AG20443 (cell line): ENCODE measurements around the gene SLC36A2.
"Not testable (repeated sequence)": the region's sequence is repeated elsewhere in the genome, so short reads cannot be mapped to it uniquely, and the experiment has no call there.

Experiments
- DNase-seq: peaks from one replicate; pipeline ENCODE4 v3.0.0; 2012; ENCODE audit warnings: low spot score, mixed read lengths

SLC36A2 gene

DNA sequence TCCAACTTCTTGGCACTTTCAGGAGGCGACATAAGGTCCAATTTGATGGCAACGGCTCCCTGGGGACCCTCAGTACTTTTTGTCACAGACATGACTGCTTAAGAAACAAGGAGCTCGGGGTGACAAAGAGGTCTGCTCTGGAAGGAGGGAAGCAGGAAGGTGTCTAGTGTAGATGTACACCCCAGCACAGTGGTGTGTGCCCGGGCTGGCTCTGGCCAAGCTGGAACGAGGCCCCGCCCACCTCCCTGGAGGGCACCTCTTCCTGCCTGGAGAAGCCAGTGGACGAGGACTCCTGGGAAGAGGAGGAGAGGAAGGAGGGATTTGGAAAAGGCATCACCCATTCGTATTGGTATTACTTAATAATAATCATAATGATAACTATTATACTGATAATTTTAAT lies at the start of gene SLC36A2:
SLC36A2 (minus strand) TSS at position 191 of the 400 bp plus-strand sequence; CDS start at position 92, 99 bp downstream.
- DNase-seq, result no peak

DNA sequence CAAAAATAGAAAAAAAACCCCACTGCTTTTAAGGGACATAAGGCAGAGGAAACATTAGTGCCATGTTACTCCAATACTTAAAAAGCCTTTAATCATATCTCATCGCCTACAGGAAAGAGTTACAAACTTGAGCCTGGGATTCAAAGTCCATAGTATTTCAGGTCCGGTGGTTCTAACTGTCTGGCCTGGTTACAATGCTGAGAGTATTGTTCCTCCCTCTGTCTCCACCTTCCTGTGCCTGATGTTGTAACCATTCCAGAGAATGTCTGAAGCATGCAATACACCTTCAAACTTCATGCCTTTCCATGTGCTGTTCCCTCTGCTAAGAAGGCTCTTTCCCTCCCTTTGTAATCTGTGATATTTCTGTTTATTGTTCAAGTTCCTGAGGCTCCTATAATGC lies 41.6 kb upstream of the SLC36A2 start:
- no peak for DNase-seq

DNA sequence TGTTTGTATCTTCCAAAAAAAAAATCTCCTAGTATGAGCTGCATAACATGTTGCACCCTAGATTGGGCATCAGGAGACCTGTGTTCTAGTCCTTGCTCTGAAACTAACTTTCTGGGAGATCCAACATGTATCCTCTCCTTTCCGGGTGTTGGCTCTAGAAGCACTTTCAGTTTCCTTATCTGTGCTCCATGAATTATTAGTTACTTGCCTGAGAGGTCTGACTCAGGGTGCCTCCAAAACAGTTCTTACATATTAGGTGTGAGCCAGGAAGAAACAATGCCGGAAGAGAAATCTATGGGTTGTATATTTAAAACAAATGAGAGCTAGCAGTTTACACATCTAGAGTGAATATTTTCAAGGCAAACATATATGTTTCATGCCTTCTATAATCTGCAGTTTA lies 36.7 kb upstream of the SLC36A2 start:
- DNase-seq, result no peak

DNA sequence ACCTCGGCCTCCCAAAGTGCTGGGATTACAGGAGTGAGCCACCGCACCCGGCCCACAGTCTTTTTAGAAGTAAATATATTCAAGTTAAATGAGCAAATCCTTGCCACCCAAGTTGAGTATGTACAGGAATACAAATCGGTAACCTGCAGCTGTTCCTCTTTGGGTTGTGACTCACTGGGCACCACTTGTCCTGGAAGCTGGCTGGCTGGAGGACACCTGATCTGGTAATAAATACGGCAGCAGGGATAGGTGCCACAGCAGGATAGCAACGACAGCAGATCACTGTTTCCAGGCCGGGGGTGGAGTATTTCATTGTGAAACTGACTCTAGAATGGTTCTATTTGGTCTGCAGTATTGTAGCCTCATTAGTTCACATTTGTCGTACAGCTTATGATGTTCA lies 35.7 kb upstream of the SLC36A2 start:
- DNase-seq, result no peak

DNA sequence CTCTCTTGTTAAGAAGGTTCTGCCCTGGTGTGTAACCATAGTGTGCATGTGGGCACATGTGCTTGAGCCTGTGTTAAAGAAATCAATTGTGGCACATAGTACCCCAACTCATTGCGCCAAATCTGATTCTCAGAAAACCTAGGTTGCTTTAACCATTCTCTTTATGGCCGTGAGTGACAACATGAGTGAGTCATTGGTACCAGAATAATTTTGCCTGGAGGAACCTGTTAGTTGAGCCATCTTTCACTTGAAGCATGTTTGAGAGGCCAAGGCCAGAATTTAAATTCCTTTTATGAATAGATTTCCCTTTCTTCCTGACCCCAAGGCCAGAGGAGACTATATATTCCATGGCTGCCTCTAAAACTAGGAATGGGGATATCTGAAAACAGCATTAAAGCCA lies 35.2 kb upstream of the SLC36A2 start:
- no peak for DNase-seq

DNA sequence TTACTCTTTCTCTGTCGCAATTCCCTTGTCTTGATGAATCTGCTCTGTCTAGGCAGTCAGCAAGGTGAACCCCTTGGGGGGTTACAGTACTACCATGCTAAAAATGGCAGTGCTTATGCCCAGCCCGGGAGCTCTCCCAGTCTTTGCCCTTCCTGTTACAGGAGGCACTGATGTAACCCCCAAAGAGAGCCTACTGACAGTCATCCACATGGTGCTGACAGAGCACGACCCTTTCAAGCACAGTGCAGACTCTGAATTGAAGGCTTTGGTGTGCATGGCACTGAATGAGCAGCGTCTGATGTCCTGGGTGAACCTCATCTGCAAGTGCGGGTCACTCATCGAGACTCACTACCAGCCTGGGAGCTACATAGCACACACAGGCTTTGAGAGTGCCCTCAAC lies 34.5 kb upstream of the SLC36A2 start:
- no peak for DNase-seq

DNA sequence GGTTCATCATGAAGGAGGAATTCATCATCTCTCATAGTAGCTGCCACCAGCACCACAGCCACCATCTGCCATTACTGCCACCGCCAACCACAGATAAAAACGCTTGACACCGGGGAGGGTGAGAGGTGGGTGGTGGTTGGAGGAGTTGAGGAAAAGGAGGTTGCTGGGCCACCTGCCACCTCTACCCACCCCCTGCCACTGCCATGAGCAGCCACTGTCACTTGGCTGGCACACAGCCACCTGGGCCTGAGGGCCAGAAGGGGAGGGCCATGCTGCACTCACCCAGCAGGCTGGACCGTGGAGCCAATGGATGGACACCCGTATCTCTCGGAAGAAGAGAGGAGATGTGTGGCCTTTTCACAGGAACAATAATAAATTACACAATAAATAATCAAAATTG lies 31.3 kb upstream of the SLC36A2 start:
- DNase-seq, result no peak

DNA sequence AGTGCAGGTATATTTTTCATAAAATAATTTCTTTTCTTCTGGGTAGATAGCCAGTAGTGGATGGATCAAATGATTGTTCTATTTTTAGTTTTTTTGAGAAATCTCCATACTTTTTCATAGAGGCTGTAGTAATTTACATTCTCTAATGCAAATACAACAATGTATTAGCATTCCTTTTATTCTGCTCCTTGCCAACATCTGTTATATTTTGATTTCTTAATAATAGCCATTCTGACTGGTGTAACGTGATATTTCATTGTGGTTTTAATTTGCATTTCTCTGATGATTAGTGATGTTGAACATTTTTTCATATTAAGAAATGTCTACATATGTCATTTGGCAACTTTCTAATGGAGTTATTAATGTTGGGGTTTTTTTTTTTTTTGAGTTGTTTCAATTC lies 27.2 kb upstream of the SLC36A2 start:
- DNase-seq, result no peak

DNA sequence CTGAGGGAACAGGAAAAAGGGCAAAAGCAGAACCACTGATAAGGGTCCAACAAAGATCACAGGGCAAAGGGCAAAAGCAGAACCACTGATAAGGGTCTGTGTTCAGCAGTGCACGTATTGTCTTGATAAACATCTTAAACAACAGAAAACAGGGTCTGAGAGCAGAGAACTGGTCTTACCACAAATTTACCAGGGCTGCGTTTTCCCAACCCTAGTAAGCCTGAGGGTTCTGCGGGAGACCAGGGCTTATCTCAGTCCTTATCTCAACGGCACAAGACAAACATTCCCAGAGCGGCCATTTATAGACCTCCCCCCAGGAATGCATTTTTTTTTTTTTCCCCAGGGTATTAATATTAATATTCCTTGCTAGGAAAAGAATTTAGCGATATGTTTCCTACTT lies 19.7 kb upstream of the SLC36A2 start:
- DNase-seq, result not testable (repeated sequence)

DNA sequence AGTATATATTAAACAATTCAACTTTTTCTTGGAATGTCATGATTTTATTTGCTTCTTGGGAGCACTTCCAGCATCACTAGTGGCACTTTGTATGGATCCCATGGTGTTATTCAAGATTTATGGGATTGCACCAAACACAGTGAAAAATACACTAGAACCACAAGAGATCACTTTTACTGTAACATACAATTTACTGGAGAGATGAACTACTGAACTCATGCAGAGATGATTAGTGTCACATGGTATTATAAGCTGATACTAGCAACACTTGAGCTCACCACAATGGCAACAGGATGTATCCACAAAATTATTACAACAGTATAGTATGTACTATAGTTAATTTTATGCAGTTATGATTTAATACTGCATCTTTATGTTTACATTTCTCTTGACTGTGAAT lies 16.3 kb upstream of the SLC36A2 start:
- no peak for DNase-seq

DNA sequence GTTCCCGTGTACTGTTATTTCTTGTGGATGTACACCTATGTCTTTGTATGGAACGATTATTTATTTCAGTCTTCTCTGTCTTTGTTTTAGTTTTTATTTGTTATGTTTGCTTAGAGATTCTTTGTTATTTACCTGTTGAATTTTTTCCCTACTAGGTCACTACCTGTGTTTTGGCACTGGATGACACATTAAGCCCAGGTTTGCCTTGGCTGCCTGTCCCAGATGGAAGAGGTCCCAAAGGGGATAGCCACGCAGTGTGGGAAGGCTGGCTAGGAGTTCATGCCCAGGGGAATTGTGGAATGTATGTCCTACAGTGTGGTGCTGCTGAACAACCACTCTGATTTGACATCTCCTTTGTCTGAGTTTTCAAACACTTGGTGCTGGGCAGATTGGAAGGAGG lies 15.6 kb upstream of the SLC36A2 start:
- DNase-seq, result no peak

DNA sequence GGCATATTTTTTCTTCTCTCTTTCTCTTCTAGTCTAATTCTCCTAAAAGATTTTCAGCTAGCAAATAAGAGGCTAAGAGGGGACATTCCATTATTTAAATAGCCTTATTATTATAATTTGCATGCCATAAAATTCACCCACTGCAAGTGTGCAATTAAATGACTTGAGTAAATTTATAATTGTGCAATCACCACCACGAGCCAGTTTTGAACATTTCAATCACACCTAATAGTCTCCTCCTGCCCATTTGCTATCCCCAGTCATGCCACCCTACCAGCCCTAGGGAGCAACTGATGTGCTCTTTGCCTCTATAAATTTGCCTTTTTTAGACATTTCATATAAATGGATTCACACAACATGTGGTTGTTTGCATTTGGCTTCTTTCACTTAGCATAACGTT lies 12.0 kb upstream of the SLC36A2 start:
- no peak for DNase-seq

DNA sequence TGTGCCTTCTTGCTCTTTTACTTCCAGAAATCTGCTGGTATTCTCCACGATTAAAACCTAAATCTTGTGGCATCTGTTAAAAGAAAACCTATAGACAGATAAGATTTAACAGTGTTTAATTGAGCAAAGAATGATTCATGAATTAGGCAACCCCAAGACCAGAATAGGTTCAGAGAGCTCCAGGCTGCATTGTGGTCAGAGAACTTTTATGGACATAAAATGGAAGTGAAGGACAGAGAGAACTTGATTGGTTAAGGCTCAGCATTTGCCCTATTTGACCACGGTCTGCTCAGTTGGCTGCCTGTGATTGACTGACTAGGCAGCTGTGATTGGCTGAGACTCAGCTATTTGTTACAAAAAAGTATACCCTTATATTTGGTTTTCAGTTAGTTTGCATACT lies 10.4 kb upstream of the SLC36A2 start:
- no peak for DNase-seq

DNA sequence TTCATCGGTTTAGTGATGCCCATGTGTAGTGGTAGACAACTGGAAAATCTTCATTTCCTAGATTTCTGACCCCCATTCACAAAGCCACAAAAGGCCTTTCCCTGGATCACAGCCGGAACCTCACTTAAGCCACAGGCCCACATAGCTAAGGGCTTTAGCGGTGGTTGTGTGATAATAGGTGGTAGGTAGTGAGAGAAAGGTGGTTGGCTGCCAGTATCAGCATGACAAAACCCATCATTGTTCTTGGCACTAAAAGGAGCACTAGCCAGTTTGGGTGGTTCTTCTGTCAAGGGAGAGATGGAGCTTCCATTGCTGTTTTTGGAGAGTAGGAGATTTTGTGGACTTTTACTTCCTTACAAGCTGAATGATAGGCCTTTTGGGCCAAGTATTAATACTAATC lies 9.7 kb upstream of the SLC36A2 start:
- DNase-seq, result no peak

DNA sequence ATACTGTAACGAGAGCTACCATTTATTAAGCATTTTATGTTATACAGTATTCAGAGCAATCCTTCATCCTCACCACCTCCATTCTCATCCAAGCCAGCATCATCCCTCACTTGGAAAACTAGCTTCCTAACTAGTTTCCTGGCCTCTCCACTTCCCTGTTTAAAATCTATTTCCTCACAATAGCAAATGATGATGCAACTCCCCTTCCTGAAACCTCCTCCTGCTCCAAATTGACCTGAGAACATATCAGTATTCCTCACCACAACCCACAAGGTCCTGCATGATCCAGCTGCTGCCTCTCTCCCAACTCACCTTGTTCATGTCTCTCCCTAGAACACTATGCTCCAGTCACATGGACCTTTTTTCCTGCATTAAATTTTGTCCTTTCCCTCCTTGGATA lies 4.3 kb upstream of the SLC36A2 start:
- DNase-seq, result no peak

DNA sequence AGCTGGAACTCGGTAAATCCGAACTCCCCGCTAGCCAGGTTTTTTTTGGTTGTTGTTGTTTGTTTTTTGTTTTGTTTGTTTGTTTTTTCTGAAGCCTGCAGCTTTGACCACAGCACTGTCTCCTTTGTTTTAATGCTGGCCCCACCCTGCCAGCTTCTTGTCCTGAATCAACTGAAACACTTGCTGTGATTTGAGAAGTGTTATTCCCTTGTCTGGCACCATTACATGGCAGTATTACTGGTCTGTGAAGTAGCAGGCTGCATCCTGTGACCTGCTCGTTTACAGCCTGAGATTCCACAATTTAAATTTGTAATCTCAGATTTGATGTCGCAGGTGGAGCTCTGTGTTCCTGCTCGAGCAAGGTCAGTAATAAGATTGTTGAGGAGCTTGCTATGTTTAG lies 1.4 kb upstream of the SLC36A2 start:
- DNase-seq, result no peak

DNA sequence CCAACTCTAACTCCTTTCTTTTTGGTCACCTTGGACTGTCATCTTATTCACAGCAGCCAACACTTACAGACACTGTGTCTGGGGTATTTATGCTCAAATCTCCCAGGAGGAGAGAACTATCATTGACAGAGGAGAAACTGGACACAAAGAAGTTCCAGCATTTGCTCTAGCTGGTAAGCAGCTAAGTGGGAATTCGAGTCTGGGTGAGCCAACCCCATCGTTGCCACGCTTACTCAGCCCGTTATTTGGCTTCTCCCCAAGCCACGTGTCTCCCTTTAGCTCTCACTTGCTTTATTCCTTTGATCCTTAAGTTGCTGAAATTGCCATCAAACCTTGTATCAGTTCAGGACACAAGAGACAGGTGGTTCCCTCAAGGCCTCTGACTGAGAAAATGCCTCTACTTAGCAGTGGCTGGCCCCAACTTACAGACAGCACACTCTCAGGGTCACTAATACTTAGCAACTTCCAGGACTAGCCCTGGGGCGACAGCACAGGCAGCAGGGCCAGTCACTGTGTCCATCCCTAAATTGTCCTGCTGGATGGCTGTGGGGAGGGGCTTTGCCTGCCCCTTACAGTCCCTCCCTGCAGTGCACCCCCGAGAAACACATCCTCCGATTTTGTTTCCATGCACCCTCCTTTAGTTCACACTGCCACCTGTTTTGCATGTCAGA lies 1.4 kb downstream of the SLC36A2 start:
- peak; percentile 64 for DNase-seq

DNA sequence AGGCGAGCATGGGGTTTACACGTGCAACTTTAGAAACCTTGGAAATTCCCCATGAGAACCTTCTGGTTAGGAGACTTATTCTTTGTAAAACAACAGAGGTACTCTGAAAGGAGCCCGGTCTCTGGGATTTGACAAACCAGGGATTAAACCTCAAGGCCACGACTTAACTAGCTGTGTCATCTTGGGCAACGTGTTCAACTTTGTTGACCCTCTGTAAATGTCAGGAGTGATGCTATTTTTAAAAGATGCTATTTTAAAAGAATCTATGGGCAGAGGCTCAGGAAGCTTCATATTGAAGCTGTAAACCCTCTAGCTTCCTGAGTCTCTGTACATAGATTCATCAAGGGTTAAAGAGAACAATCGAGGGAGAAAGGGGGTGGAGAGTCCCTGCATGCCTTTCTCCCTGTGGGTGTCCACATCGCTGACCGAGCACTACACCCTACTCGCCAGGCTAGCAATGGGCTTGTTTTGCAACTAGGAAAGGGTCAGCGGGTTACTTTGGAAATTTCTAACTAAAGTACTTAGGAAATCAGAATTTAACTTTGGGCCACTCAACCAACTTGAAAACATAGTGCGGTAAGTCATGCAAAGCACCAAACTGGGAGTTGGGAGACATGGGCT lies 2.1 kb downstream of the SLC36A2 start:
- DNase-seq, result no peak

DNA sequence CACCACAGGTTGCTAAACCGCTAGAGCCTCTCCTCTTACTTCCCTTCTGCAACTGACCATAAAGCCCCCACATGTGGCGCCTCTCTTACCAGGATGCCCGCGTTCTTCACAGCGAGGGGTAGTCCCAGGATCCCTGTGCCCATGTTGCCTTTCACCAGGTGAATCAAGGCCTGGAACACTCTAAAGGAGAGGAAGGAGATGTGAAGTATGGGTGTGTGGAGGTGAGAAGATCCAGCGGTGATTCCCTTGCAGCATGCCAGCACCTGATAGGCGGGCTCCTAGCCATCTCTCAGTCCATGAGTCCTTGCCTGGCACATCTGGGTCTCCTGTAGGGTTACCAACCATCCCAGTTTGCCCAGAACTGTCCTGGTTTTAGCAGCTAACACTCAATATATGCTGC lies 3.3 kb downstream of the SLC36A2 start:
- no peak for DNase-seq

DNA sequence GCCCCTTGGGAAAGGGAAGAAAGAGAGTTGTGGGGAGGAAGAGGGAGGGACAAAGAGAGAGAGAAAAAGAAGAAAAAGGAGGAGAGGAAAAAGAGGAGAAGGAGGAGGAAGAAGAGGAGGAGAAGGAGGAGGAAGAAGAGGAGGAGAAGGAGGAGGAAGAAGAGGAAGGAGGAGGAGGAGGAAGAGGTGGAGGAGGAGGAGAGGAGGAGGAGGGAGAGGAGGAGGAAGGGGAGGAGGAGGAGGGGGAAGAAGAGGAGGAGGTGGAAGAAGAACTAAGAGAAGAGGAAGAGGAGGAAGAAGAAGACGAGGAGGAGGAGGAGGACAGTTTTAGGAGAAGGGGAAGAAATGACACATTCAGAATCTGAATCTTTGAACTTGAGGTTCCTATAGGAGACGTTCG lies 7.4 kb downstream of the SLC36A2 start:
- DNase-seq, result no peak

DNA sequence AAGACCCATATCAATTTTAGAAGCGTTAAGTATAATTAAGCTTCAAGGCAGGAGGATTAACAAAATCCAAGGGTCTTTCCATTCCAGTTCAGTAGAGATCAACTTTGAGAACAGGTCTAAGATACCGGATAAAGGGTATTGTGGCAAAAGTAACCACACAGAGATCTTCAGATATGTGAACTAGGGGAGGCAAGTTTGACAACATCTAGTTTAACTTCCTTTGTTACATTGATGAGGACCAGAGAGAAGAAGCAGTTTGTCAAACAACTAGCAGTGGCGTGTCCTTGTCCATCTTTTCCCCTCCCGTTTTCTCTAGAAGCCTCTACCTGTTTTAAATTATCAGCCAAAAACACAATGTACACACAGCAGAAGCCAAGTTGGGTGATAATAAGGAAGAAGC lies 8.6 kb downstream of the SLC36A2 start:
- no peak for DNase-seq

DNA sequence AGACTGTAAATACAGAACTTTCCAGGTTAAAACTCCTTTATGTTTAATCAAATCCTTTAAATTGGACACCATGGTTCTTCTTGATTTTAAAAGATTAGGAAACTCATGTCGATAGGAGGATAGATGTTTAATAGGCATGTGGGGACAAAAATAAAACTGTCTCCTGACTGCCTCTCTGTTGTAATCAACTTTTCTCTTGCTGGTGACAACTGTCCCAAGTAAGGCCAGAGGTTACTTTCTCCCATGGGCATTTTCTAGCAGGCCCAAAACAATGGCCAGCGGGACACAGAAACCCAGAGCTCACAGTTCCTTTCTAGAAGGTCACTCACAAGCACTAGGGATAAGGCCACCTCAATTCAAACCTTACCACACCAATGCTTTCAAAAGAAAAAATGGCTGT lies 14.5 kb downstream of the SLC36A2 start:
- no peak for DNase-seq

DNA sequence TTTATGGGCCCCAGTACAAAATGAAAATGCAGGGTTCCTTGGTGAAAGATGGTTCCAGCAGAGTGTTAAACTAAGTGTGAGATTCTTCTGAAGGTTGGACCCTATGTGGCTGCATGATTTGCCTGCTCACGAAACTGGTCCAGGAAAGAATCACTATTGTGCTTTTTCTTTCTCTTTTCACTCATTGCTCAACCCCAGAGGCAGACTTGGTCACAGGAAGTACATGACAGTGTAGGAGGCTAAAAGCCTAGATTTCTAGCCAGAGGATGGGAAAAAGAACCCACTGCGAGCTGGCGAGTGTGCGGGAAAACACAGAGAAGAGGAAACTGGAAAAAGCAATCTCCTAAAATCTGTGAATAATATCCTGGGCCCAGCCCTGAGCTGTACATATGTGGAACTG lies 18.6 kb downstream of the SLC36A2 start:
- DNase-seq, result no peak

DNA sequence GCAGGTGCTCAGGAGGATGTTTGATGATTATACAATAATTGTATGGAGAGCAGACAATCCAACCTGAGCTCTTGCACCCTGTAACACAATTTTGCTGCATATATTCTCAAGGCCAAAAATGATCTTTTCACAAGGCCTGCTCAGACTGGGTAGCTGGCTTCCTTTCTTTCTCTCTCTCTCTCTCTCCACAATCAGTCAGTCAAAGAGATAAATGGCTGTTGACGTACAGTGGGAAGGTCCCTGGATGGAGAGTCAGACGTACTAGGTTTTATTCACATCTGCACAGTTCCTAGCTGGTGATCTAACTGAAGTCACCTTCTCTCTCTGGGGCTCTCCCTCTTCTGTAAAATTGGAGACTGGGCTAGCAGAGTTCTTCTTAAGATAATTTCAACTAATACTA lies 19.8 kb downstream of the SLC36A2 start:
- DNase-seq, result no peak
